ENCODE results near the gene AQR. TPM values are rescaled to one million over a fixed set of nuclear protein-coding genes. Genes with fewer than 3 reads are reported as not detected.
A peak's percentile ranks its signal among the peaks of the same experiment; 100 is the strongest.

AQR gene
- total RNA-seq, 1 experiment from 2014 or later, result 30.7 TPM

DNA sequence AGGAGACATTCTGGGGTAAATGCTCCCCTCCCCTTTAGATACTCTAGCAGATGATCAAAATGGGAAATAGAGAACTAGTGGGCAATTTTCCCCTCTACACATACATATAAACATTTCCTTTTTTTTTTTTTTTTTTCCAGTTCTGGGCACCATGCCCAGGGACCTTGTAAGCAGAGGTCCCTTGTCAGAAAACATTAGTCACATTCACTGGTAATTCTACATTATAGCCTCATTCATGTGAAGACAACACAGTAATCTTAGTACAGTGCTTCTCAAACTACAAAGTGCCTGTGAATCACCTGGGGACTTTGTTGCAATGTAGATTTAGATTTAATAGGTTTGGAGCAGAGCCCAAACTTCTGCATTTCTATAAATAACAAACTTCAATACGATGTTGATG is 114.1 kb downstream of the AQR start:
- H3K4me3 ChIP-seq (replicated peaks in 1 of 2; ENCODE audit: low read depth in 1 of 2, low read length in 2 of 2), result no peak overlapping the region
- H3K79me2 ChIP-seq (ENCODE audit: insufficient read depth, low read length), result no peaks in the 10 kb centered on the region
- no peak overlapping the region for H3K9ac ChIP-seq (ENCODE audit: low read length)
- peaks cover 0 to 7% of the 10 kb centered on the region in 2 experiments; a peak in 1 of 4 replicates for H3K4me1 ChIP-seq (ENCODE audit: control insufficient read depth in 1 of 2, insufficient read depth in 2 of 2, low read length in 2 of 2)
- H3K27me3 ChIP-seq (ENCODE audit: insufficient read depth, low read length), result no peaks in the 10 kb centered on the region
- DNase-seq (ENCODE audit: low read depth, low spot score), result no peak
- no peak for ATAC-seq
- no peaks in the 10 kb centered on the region for H3K9me3 ChIP-seq (ENCODE audit: control insufficient read depth in 1 of 2, insufficient read depth in 1 of 2, low read depth in 1 of 2, low read length in 2 of 2)
- peaks cover 5 to 17% of the 10 kb centered on the region in 2 experiments for H3K36me3 ChIP-seq (ENCODE audit: control insufficient read depth in 1 of 2, insufficient read depth in 2 of 2, low read length in 2 of 2)
- H3K4me2 ChIP-seq (ENCODE audit: low read length), result no peak overlapping the region
- ChIA-PET RAD21 (ENCODE audit: low non-redundant PET in 1 of 2, low total read pairs in 2 of 2, uncharacterized antibody in 2 of 2, unreplicated experiment in 2 of 2) (no interaction called here), CTCF (no interaction called here), POLR2A (no interaction called here)
- no TSS peak for BruUV-seq (replicated peaks)
- H3K9me2 ChIP-seq (ENCODE audit: insufficient read depth), result no peaks in the 10 kb centered on the region
- intact Hi-C loops (cut with micrococcal nuclease), result no loop called here
- no peak overlapping the region for H3K27ac ChIP-seq (ENCODE audit: low read depth, low read length)
- H4K20me1 ChIP-seq (ENCODE audit: insufficient read depth), result no peaks in the 10 kb centered on the region
- H2AFZ ChIP-seq (ENCODE audit: low read depth, low read length, poor library complexity, severe bottlenecking), result no peak overlapping the region
- TF ChIP-seq EGR1 (IDR thresholded peaks at IDR 0.05; ENCODE audit: low read depth) (no peak), TCF7L2 (IDR thresholded peaks at IDR 0.05; ENCODE audit: borderline replicate concordance, extremely low read depth, insufficient read depth, insufficient read length) (peak; percentile 67)

DNA sequence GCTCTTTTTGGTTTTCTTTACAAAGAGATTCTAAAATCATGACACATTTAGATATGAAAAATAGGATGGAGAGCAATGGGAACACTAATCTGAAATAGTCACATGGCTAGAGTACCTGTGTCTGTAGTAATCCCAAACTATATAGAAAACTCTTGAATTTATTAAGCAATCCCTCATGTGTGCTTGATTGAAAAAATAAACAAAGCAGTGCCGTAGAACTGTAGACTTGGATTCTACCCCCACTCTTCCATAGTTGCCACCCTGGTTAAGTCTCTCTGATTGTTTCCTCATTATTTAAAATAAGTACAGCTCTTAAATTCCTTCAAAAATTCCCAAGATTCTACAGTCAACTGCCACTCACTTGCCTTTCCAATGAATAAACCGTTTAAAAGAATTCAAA is 115.3 kb downstream of the AQR start:
- POLR2A ChIA-PET, result no interaction called here
- H3K4me2 ChIP-seq (ENCODE audit: low read length), result no peak overlapping the region
- TF ChIP-seq ELF1 (IDR thresholded peaks at IDR 0.05; ENCODE audit: borderline replicate concordance, low read depth), result no peak
- no peak for TF ChIP-seq TCF7L2 (IDR thresholded peaks at IDR 0.05; ENCODE audit: borderline replicate concordance, extremely low read depth, insufficient read depth, insufficient read length)
- TF ChIP-seq SP1 (IDR thresholded peaks at IDR 0.05; ENCODE audit: low read depth), result no peak
- TF ChIP-seq EGR1 (IDR thresholded peaks at IDR 0.05; ENCODE audit: low read depth), result no peak
- no peak for TF ChIP-seq CEBPB (IDR thresholded peaks at IDR 0.05; ENCODE audit: low read depth)
- TF ChIP-seq RAD21 (IDR thresholded peaks at IDR 0.05; ENCODE audit: low read depth), result no peak
- DNase-seq (ENCODE audit: low read depth, low spot score) (no peak), ATAC-seq (no peak)
- peaks cover 0 to 7% of the 10 kb centered on the region in 2 experiments; a peak in 1 of 4 replicates for H3K4me1 ChIP-seq (ENCODE audit: control insufficient read depth in 1 of 2, insufficient read depth in 2 of 2, low read length in 2 of 2)
- H3K9ac ChIP-seq (ENCODE audit: low read length), result no peak overlapping the region
- H3K36me3 ChIP-seq (ENCODE audit: control insufficient read depth in 1 of 2, insufficient read depth in 2 of 2, low read length in 2 of 2), result peaks cover 5 to 6% of the 10 kb centered on the region in 2 experiments
- no peaks in the 10 kb centered on the region for H3K9me2 ChIP-seq (ENCODE audit: insufficient read depth)
- no TSS peak for BruUV-seq (replicated peaks)
- H3K27me3 ChIP-seq (ENCODE audit: insufficient read depth, low read length), result no peaks in the 10 kb centered on the region
- H3K4me3 ChIP-seq (replicated peaks in 1 of 2; ENCODE audit: low read depth in 1 of 2, low read length in 2 of 2), result no peak overlapping the region
- H4K20me1 ChIP-seq (ENCODE audit: insufficient read depth), result no peaks in the 10 kb centered on the region
- RAD21 ChIA-PET (ENCODE audit: low non-redundant PET in 1 of 2, low total read pairs in 2 of 2, uncharacterized antibody in 2 of 2, unreplicated experiment in 2 of 2), result no interaction called here
- H2AFZ ChIP-seq (ENCODE audit: low read depth, low read length, poor library complexity, severe bottlenecking), result no peak overlapping the region
- no peak overlapping the region for H3K27ac ChIP-seq (ENCODE audit: low read depth, low read length)
- CTCF ChIA-PET, result no interaction called here
- H3K9me3 ChIP-seq (ENCODE audit: control insufficient read depth in 1 of 2, insufficient read depth in 1 of 2, low read depth in 1 of 2, low read length in 2 of 2), result no peaks in the 10 kb centered on the region
- intact Hi-C loops (cut with micrococcal nuclease), result no loop called here
- H3K79me2 ChIP-seq (ENCODE audit: insufficient read depth, low read length), result no peaks in the 10 kb centered on the region
